GM19193 (cell line): ENCODE results near the gene CDH4.

Experiments
- POLR2A ChIP-seq: IDR thresholded peaks from 4 replicates; pipeline ENCODE4 v1.6.1; 2011; ENCODE audit not compliant: insufficient read depth, insufficient read length; ENCODE audit errors: extremely low read depth

Gene CDH4

DNA sequence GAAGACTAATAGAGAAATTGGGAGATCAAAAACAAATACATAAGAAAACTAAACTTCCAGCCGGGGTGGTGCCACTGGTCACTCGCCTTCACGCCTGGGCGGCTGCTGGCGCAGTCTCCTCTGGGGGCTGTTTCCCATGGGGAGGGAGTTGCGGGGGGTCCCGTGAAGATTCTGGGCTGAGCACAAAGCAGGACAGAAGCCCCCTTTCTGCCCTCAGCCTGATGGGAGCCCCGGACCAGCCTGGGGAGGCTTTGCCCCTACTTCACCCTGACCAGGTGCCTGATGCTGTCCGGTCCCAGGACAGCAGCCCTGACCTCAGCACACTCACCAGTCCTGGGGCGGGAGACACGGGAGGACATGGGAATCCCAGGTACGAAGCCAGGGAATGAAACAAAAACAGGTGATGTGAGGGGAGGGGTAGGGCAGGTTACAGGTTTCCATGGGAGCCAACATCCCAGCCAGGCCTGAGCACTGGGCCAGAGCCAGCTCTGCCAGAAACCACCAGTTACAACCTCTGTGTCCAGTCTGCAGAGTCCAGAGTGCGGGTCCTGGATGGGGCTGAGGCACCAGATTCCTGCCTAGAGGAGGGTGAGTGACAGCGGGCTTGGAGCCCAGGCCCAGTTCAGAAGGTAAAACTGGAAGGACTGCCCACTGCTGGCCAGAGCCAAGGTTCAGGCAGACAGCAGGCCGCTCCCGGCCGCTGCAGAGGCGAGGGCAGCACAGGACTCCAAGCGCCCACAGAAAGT is 487.2 kb downstream of the CDH4 start:
- TF ChIP-seq POLR2A = no peak

DNA sequence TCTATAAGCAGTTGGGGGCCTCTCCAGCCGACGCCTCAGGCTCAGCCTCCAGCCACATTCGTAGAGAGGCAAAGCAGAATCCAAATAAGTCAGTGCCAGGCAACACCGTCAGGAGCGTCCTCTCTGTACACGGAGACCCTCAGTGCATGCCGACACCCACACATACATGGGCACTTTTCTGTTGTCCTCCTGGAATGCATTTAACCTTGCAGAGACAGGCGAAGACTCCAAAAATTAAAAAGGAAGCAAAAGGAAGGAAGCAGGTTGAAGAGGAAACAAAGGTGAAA is 487.7 kb downstream of the CDH4 start:
- no peak for TF ChIP-seq POLR2A

DNA sequence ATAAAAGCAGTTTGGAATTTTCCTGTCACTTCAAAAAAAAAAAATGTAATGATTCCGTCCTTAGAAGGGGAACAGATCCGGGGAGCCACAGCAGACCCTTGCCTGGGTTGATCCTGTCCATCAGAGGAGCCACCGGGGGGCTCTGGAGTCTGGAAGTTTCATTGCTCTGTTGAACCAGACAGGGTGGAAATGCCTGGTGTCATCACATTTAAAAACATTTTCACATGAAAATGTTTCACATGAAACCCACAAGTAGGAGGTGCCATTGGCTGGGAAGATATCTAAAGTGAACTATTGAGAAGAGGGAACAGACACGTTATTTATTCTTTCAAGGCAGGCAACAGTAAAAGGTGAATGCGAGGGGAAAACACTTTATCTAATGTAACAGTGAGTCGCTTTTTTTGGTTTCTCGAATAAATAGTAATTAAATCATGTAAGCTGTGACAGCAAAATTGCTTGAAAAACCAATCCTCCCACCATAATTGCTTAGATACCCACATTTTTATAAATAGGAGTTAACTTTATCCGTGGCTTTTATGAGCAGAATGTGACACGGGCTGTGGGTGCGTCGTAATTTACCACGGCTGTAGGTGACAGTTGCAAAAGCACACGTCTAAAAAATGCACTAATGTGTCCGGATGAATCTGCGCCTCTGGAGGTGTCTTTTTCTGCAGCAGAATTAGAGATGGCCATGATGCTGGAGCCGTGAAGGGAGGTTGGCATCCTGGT is 490.2 kb downstream of the CDH4 start:
- TF ChIP-seq POLR2A = no peak

DNA sequence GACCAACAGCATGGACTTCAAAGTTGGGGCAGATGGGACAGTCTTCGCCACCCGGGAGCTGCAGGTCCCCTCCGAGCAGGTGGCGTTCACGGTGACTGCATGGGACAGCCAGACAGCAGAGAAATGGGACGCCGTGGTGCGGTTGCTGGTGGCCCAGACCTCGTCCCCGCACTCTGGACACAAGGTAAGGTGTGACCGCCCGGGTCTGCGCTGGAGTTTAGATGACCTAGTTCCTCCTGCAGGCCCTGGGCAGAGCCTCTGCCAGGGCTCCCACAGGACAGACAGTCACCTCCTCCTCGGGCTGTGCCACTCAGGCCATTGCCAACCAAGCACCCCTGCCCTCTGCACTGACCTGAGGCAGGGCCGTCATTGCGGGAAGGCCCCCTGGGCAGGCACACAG is 491.5 kb downstream of the CDH4 start:
- TF ChIP-seq POLR2A = no peak

DNA sequence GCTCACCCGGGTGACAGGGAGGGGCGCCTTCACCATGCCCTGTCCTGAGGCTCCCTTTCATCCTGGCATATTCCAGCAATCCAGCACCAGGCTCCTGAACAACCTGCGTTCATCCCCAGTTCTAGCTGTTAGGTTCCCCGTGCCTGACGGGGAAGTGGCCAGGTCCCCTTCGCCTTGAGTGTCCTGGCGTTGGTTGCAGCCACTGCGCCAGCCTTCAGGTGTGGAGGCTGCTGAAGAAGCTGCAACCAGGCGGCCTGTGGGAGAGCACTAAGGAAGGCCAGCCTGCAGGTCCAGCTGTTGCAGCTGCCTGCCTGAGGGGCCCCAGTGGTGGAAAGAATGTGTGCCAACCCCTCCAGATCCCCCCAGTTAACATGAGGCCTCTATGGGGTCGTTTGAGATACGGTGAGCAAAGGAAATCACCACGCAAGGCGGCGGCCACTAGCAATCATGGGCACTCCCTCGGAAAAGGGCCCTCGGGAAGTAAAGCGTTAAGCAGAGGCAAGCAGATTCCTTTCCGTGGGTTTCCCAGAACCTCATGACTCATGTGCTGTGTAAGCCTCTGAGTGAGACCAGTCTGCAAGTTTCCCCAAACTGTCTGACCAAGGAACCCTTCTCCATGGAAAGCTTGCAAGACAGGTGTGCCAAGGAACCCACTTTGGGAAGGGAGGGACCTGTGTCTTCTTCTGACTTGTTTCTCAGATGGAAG is 492.8 kb downstream of the CDH4 start:
- TF ChIP-seq POLR2A = no peak

DNA sequence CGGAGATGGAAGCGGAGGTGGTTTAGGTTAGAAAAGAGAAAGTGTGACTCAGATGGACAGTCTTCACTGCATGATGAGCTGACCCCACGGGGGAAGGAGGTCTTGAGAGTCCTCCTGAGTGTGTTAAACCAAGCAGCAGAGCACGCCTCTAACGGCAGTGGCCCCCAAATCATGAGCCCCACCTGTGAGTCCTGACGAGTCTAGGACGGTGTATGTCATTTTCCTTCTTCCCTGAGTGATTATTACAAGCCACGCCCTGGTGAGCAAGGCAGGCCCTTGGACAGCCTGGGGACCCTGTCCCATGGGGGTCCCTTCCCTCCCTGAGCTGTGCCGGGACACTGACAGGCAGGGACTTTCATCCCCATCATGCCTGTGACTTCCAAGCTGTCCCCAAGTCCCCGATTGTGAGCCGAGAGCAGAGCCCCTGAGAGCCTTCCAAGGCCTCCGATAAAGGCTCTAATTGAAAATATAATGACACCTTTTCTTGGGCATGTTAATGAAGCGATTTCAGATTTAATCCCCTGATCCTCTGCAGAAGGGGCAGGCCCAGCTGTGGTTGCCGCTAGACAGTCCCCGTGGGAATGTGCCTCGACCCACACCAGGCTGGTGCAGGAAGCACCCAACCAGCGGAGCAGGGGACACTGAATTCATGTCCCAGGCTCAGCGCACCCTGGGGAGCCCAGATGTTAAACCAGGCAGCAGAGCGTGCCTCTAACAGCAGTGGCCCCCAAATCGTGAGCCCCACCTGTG is 493.5 kb downstream of the CDH4 start:
- TF ChIP-seq POLR2A = no peak

DNA sequence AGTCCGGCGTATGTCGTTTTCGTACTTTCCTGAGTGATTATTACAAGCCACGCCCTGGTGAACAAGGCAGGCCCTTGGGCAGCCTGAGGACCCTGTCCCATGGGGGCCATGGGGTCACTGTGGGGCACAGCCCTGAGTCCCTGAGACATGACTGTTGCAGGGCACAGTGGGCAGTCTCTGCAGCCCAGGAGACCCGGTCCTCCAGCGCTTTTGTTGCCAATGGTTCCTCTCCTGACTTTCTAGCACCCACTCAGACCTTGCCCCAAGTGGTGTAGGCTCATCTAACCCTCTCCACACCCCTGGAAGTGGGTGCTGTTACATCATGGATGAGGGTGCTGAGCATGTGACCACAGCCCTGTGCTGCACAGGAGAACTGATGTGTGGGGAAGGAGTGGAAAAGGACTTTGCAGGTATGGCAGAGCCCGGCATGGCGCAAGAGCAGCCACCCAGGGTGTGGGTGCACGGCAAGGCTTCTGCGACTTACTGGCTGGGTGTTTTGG is 494.1 kb downstream of the CDH4 start:
- TF ChIP-seq POLR2A = no peak

DNA sequence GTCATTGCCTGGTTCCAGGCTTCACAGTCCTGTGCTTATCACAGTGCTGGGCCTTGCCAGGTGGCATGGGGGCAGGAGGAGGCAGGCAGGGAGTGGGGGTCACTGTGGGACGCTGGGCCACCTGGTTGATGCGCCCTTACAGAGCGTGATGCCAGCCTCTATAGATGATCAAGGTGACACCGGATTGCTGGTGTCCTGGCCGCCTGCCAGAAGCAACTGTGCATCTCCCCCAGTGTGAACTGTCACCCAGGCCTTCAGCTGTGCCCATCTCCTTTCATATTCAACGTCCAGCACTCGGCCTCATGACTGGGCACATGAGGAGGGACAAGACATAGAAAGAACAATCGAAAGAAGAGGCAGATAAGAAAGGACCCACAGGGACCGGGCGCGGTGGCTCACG is 494.7 kb downstream of the CDH4 start:
- TF ChIP-seq POLR2A = no peak

DNA sequence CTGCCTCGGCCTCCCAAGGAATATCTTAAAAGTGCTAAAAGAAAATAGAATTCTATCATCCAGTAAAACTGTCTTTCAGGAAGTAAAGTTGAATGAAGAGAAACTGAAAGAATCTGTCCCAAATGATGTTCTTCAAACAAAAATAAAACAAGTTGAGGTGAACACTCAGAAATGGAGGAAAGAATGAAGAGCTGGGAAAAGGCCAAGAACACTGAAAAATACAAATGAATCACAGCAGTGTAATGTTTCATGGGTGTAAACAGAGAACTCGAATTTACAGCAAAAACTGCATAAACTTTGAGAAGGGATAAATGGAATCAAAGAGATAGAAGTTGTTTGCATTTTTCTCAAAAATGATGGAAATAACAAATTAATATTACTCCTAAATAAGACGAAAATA is 496.3 kb downstream of the CDH4 start:
- no peak for TF ChIP-seq POLR2A

DNA sequence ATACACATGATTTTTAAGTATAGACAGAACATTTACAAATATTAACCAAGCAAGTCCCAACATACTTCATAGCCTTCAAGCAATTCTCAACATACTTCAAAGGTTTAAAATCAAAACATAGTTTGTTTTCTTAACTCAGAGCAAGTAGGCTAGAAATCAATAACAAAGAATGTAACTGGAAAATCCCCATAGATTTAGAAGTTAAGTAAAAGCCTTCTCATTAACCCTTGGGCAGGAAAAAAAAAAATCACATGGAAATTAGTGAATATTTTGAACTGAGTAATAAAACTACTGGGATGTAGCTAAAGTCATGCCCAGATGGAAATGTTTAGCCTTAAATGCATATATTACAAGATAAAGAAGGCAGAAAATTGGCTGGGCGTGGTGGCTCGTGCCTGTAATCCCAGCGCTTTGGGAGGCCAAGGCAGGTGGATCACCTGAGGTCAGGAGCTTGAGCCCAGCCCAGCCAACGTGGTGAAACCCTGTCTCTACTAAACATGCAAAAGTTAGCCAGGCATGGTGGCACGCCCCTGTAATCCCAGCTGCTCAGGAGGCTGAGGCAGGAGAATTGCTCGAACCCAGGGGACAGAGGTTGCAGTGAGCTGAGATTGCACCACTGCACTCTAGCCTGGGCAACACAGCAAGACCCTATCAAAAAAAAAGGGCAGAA is 497.5 kb downstream of the CDH4 start:
- no peak for TF ChIP-seq POLR2A

DNA sequence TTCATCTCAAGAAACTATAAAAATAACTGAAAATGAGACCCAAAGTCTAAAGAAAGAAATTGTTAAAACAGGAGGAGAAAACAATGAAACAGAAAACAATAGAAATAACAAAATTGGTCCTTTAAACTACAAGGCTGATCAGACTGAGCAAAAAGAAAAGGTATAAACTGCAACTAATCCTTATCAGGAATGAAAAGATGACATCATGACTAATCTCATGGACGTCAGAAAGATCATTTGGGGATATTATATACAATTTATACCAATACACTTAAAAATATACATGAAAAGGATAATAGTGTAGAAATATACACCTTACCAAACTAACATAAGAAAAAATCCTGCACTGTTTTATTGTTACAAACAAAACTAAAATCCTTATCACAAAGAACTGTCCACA is 498.0 kb downstream of the CDH4 start:
- no peak for TF ChIP-seq POLR2A

DNA sequence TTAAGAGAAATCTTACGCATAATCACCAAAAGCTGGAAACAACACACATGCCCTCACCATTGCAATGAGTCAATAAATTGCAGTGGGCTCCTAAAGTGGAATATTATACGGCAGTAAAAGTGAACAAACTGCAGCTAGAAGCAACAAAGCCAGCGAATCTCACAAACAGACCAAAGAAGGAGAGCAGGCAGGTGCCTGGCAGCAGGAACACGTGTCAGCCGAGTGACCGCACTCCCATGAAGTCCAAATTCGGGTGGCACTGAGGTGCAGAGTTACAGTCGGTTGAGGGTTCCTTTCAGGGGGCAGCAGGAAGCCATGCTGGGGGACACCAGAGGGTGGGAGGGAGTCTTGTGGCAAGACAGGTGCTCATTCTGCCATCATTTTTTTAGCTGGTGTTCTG is 500.5 kb downstream of the CDH4 start:
- no peak for TF ChIP-seq POLR2A

DNA sequence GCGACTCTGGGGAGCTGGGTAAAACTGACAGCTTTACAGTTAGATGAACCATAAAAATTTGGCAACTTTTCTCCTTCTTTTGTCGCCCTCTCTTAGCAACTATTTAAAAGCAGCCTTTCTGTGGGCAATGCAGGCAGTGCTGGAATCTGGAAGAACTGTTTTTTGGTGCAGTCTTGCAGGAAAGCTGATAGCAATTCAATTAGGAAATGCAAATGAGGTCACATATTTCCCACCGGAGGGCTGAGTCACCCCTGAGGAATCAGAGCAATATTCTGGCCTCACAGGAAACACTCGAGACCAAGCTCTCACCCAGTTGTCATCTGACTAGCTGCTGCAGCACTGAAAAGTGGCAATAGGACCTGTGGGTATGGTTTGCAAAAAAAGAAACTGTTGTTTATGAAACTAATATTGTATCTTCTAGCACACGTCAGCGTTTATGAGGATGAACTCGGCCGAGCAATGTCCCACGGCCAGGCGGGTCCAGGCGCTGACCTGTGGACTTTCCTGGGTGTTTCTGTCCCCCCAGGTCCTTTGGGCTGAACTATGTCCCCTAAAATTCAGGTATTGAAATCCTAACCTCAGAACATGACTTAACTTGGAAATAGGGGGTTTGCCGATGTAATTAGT is 501.4 kb downstream of the CDH4 start:
- no peak for TF ChIP-seq POLR2A
